Gastroesophageal sphincter (tissue), 4 donors: ENCODE results near the gene SCARB1. TPM values are rescaled to one million over a fixed set of nuclear protein-coding genes. Genes with fewer than 3 reads are reported as not detected.

Experiments used
- ATAC-seq: fragments of 150-250 bp; one replicate; pipeline ENCODE4 v1.9.1; 2016; ENCODE audit warnings: mild to moderate bottlenecking, moderate library complexity
- H3K27ac ChIP-seq, 4 donors: fragments of 200-600 bp; sonication (generic) in 3 of 4; 1 replicate in 3 of 4; 2 replicates in 1 of 4; pipeline ENCODE4 v1.5.1; 2016 to 2019
- H3K27me3 ChIP-seq: fragments of 200-600 bp; sonication (generic); one replicate; pipeline ENCODE4 v1.5.1; 2019
- H3K36me3 ChIP-seq, 2 donors: fragments of 200-600 bp; sonication (generic); one replicate each; pipeline ENCODE4 v1.5.1; 2019; ENCODE audit warnings: control low read depth in 1 of 2
- H3K4me1 ChIP-seq, 3 donors: fragments of 200-600 bp; sonication (generic); 1 replicate in 2 of 3; 2 replicates in 1 of 3; pipeline ENCODE4 v1.5.1; 2016 to 2019; ENCODE audit warnings: control low read depth in 2 of 3
- H3K4me3 ChIP-seq, 2 donors: fragments of 200-600 bp; sonication (generic); one replicate each; pipeline ENCODE4 v1.5.1; 2019; ENCODE audit warnings: mild to moderate bottlenecking in 1 of 2, moderate library complexity in 1 of 2
- H3K9me3 ChIP-seq, 3 donors: fragments of 200-600 bp; sonication (generic); one replicate each; pipeline ENCODE4 v1.5.1; 2017 to 2019; ENCODE audit warnings: control low read depth in 2 of 3
- CTCF ChIP-seq, 4 experiments: fragments of 200-600 bp in 2 of 4; fragments of 450-650 bp in 2 of 4; sonication (generic) in 1 of 4; IDR thresholded peaks; one replicate each; pipeline ENCODE4 v1.5.1; 2017 to 2019; ENCODE audit warnings: antibody characterized with exemption in 4 of 4, mild to moderate bottlenecking in 2 of 4, moderate library complexity in 2 of 4
- EP300 ChIP-seq: sonication (generic); formaldehyde crosslinking; IDR thresholded peaks from one replicate; pipeline ENCODE4 v1.6.1; 2017; ENCODE audit warnings: antibody characterized with exemption, mild to moderate bottlenecking
- POLR2A ChIP-seq, 2 donors: fragments of 450-650 bp; IDR thresholded peaks; one replicate each; pipeline ENCODE4 v1.6.1; 2017; ENCODE audit warnings: antibody characterized with exemption in 2 of 2, mild to moderate bottlenecking in 2 of 2, moderate library complexity in 1 of 2
- POLR2AphosphoS5 ChIP-seq: sonication (generic); formaldehyde crosslinking; IDR thresholded peaks from one replicate; pipeline ENCODE4 v1.6.1; 2017; ENCODE audit warnings: antibody characterized with exemption
- WGBS, 2 donors: methylation state at CpG; one replicate each; pipeline ENCODE4 v1.1.5; 2018; ENCODE audit warnings: low coverage in 1 of 2; 5-methylcytosine and 5-hydroxymethylcytosine counted together
- total RNA-seq, 4 donors: library from RNA; depleted of rRNA; stranded (reverse); fragments of >200 nt; gene quantifications; one replicate each; pipeline ENCODE4 v1.1.0, GENCODE V29; 2016

The SCARB1 gene
- total RNA-seq, 4 donors from 2014 or later = 6.8 to 13.9 (median 11.5) TPM

GRCh38 chr12:124829008-124829707, 34.5 kb downstream of the SCARB1 start:
- H3K27ac ChIP-seq = no peak overlapping the region
- H3K4me1 ChIP-seq = peaks cover 0 to 19% (median 0%) of the 10 kb centered on the region in 3 donors
- TF ChIP-seq CTCF (IDR thresholded peaks at IDR 0.05) (no peak), EP300 (no peak), POLR2A (IDR thresholded peaks at IDR 0.05) (no peak), POLR2AphosphoS5 (no peak)
- 81 to 94% methylated on average over 7 to 8 of the region's 9 CpGs for WGBS, 2 donors
- ATAC-seq = no peak
- H3K27me3 ChIP-seq = no peaks in the 10 kb centered on the region
- H3K36me3 ChIP-seq = no peaks in the 10 kb centered on the region
- no peaks in the 10 kb centered on the region for H3K9me3 ChIP-seq
- H3K4me3 ChIP-seq = no peak overlapping the region

- peaks cover 0 to 11% (median 0%) of the 10 kb centered on the region in 3 donors for H3K4me1 ChIP-seq
- no peaks in the 10 kb centered on the region for H3K27me3 ChIP-seq
- no peak for TF ChIP-seq EP300
- no peak for TF ChIP-seq CTCF (IDR thresholded peaks at IDR 0.05)
- no peak for TF ChIP-seq POLR2A (IDR thresholded peaks at IDR 0.05)
- TF ChIP-seq POLR2AphosphoS5 = no peak
- WGBS, 2 donors = 85% methylated on average over 14 of the region's 18 CpGs; no CpG with 5 or more reads in 1 of the 2 donors
- no peaks in the 10 kb centered on the region for H3K36me3 ChIP-seq
- no peak for ATAC-seq
- no peak overlapping the region for H3K4me3 ChIP-seq
- H3K27ac ChIP-seq = no peak overlapping the region
- H3K9me3 ChIP-seq = no peaks in the 10 kb centered on the region
Measured at GRCh38 chr12:124828264-124829007, 35.2 kb downstream of the SCARB1 start.

DNA sequence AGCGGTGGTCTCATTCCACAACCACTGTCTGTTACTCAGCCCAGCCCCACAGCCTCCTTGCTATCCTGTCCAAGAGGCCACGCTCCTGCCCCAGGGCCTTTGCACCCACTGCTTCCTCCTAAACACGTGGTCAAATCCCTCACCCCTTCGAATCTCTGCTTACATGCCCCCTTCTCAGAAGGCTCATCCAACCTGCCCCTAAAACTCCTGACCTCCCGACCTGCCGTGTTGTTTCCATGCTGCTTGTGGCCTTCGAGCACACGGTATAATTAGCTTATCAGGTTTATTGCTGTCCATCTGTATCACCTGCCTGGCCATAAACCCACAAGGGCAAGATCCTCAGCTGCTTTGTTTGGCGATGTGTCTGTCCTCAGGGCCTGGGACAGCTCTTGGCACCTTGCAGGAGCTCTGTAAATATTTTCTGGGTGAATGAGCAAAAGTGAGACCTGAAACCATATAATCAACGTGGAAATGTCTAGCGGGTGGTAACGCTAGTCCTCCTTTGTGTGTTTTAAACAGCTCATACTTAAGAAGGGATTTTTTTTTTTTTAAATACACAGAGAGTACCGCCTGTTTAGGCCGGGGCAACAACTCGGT, 36.0 kb downstream of the SCARB1 start:
- TF ChIP-seq POLR2AphosphoS5 (no peak), CTCF (IDR thresholded peaks at IDR 0.05) (no peak), POLR2A (IDR thresholded peaks at IDR 0.05) (no peak), EP300 (no peak)
- Histone ChIP-seq H3K4me1 (peaks cover 0 to 10% (median 0%) of the 10 kb centered on the region in 3 donors), H3K4me3 (no peak overlapping the region), H3K27me3 (no peaks in the 10 kb centered on the region), H3K9me3 (no peaks in the 10 kb centered on the region), H3K36me3 (no peaks in the 10 kb centered on the region), H3K27ac (no peak overlapping the region)
- WGBS, 2 donors = 75 to 87% methylated on average over 9 to 13 of the region's 15 CpGs
- ATAC-seq = no peak

- Histone ChIP-seq H3K4me1 (peaks cover 0 to 7% (median 0%) of the 10 kb centered on the region in 3 donors), H3K4me3 (no peak overlapping the region), H3K9me3 (no peaks in the 10 kb centered on the region), H3K27me3 (no peaks in the 10 kb centered on the region), H3K27ac (no peak overlapping the region), H3K36me3 (no peaks in the 10 kb centered on the region)
- ATAC-seq = no peak
- WGBS, 2 donors = 91 to 98% methylated on average over 7 to 8 of the region's 8 CpGs
- TF ChIP-seq EP300 (no peak), CTCF (IDR thresholded peaks at IDR 0.05) (no peak), POLR2A (IDR thresholded peaks at IDR 0.05) (no peak), POLR2AphosphoS5 (no peak)
Measured at GRCh38 chr12:124824195-124824594, 39.5 kb downstream of the SCARB1 start.
